Cortex of kidney (tissue), 1 donor: ENCODE measurements around the gene SLC8A1.

Experiments used
- DNase-seq: peaks from one replicate; lab custom pipeline; 2025; lab: John Stamatoyannopoulos, UW

SLC8A1 gene

GRCh38 chr2:40193670-40194026 lies 258.2 kb downstream of the SLC8A1 start:
- no peak for DNase-seq

- no peak for DNase-seq
Measured at GRCh38 chr2:40192864-40193669, 258.8 kb downstream of the SLC8A1 start.

- DNase-seq, result no peak
Measured at GRCh38 chr2:40190457-40190856, 261.4 kb downstream of the SLC8A1 start.

GRCh38 chr2:40189881-40190280 lies 262.0 kb downstream of the SLC8A1 start:
- no peak for DNase-seq

GRCh38 chr2:40187054-40187453 lies 264.8 kb downstream of the SLC8A1 start:
- no peak for DNase-seq

GRCh38 chr2:40184551-40184950 lies 267.3 kb downstream of the SLC8A1 start:
- no peak for DNase-seq

GRCh38 chr2:40181855-40182254 lies 270.0 kb downstream of the SLC8A1 start:
- no peak for DNase-seq

GRCh38 chr2:40179801-40180200 lies 272.1 kb downstream of the SLC8A1 start:
- no peak for DNase-seq

GRCh38 chr2:40178971-40179370 lies 272.9 kb downstream of the SLC8A1 start:
- DNase-seq, result no peak

- DNase-seq, result no peak
Measured at GRCh38 chr2:40178171-40178778, 273.6 kb downstream of the SLC8A1 start.

GRCh38 chr2:40177366-40177765 lies 274.5 kb downstream of the SLC8A1 start:
- DNase-seq, result no peak

GRCh38 chr2:40173276-40173675 lies 278.6 kb downstream of the SLC8A1 start:
- no peak for DNase-seq

GRCh38 chr2:40169856-40170255 lies 282.0 kb downstream of the SLC8A1 start:
- no peak for DNase-seq

- DNase-seq, result no peak
Measured at GRCh38 chr2:40169430-40169829, 282.5 kb downstream of the SLC8A1 start.

GRCh38 chr2:40168546-40168945 lies 283.3 kb downstream of the SLC8A1 start:
- DNase-seq, result no peak

GRCh38 chr2:40168032-40168431 lies 283.9 kb downstream of the SLC8A1 start:
- DNase-seq, result no peak

GRCh38 chr2:40166006-40166405 lies 285.9 kb downstream of the SLC8A1 start:
- no peak for DNase-seq

- no peak for DNase-seq
Measured at GRCh38 chr2:40165509-40165844, 286.4 kb downstream of the SLC8A1 start.

- no peak for DNase-seq
Measured at GRCh38 chr2:40164736-40165508, 287.0 kb downstream of the SLC8A1 start.

GRCh38 chr2:40161986-40162385 lies 289.9 kb downstream of the SLC8A1 start:
- DNase-seq, result no peak

GRCh38 chr2:40160751-40161218 lies 291.1 kb downstream of the SLC8A1 start:
- no peak for DNase-seq

- DNase-seq, result no peak
Measured at GRCh38 chr2:40159333-40159732, 292.6 kb downstream of the SLC8A1 start.

- no peak for DNase-seq
Measured at GRCh38 chr2:40158781-40159180, 293.1 kb downstream of the SLC8A1 start.
